Ovary (tissue), 9 donors: ENCODE results near the gene CISD3. TPM values are rescaled to one million over a fixed set of nuclear protein-coding genes. Genes with fewer than 3 reads are reported as not detected.

Experiments used
- DNase-seq, 5 donors: peaks; one replicate each; pipeline ENCODE4 v3.0.0-alpha.2; 2019 to 2020
- H3K27ac ChIP-seq, 2 donors: fragments of 200-600 bp; one replicate each; pipeline versions ENCODE4 v1.5.1 to v1.8.0; 2019 to 2022
- H3K27me3 ChIP-seq: fragments of 200-600 bp; one replicate; pipeline ENCODE4 v1.8.0; 2022
- H3K36me3 ChIP-seq: fragments of 200-600 bp; sonication (generic); one replicate; pipeline ENCODE4 v1.5.1; 2019
- H3K4me1 ChIP-seq: one replicate; pipeline ENCODE4 v1.8.1; 2013; ENCODE audit warnings: mild to moderate bottlenecking, moderate library complexity; ENCODE audit not compliant: insufficient read depth
- H3K4me3 ChIP-seq: fragments of 200-600 bp; sonication (generic); one replicate; pipeline ENCODE4 v1.5.1; 2017
- H3K9me3 ChIP-seq, 2 donors: fragments of 200-600 bp in 1 of 2; sonication (generic) in 1 of 2; one replicate each; pipeline versions ENCODE4 v1.5.1 to v1.8.1; 2013 to 2019; ENCODE audit warnings: mild to moderate bottlenecking in 1 of 2, moderate library complexity in 1 of 2
- CTCF ChIP-seq, 3 donors: fragments of 450-650 bp in 2 of 3; fragments of 200-600 bp in 1 of 3; IDR thresholded peaks; one replicate each; pipeline versions ENCODE4 v1.5.1 to v1.8.0; 2016 to 2022; ENCODE audit warnings: antibody characterized with exemption in 3 of 3, mild to moderate bottlenecking in 1 of 3
- EP300 ChIP-seq: sonication (generic); formaldehyde crosslinking; IDR thresholded peaks from one replicate; pipeline ENCODE4 v1.6.1; 2017; ENCODE audit warnings: antibody characterized with exemption
- POLR2A ChIP-seq: fragments of 450-650 bp; IDR thresholded peaks from one replicate; pipeline ENCODE4 v1.6.1; 2017; ENCODE audit warnings: antibody characterized with exemption, mild to moderate bottlenecking, moderate library complexity
- WGBS, 3 donors: extraction: QIAGEN DNeasy Blood & Tissue Kit in 1 of 3; methylation state at CpG; one replicate each; pipeline versions ENCODE4 v1.1.5 to v1.1.7; 2013 to 2017; 5-methylcytosine and 5-hydroxymethylcytosine counted together
- intact Hi-C, 4 donors: fragments of 100-400 bp; cut with DNase I; formaldehyde crosslinking; loops; one replicate each; pipeline versions ENCODE4 v1.11.0 to v1.15.1; 2022 to 2023
- polyA plus RNA-seq, 2 donors: library from polyadenylated mRNA; stranded (reverse); fragments of 200-250 nt in 1 of 2; fragments of 350-450 nt in 1 of 2; fragmentation: Illumina TruSeq in 1 of 2; extraction: RNeasy Lipid Tissue Mini Kit (QIAGEN cat#74804) in 1 of 2; gene quantifications; one replicate each; pipeline ENCODE4 v1.2.3, GENCODE V29; 2013 to 2014
- total RNA-seq, 7 donors: library from RNA; depleted of rRNA in 2 of 7; stranded (reverse); fragments of >200 nt in 2 of 7; fragmentation: NEBNext Ultra II Directional in 3 of 7; extraction: Animal tissue kit (Norgen Biotek cat#: 25700) in 3 of 7; gene quantifications; one replicate each; pipeline versions ENCODE4 v1.1.0 to v1.2.4, GENCODE V29; 2016 to 2023
- donor health status: DM: no; HTN: no; CAD: no; lungs with moderate emphysema.
- donor health status: DM: no; HTN: no; CAD: no.
- donor health status: Bipolar disorder and iron deficiency.
- donor health status: DM: yes; HTN: yes; CAD: no.
- donor health status: DM: no; HTN: no; CAD: no.
- donor health status: DM: yes; HTN: yes; CAD: no.

The CISD3 gene
- total and polyA plus RNA-seq, 9 donors = 6.2 to 31.1 (median 19.7) TPM

GRCh38 chr17:38690386-38690785, 39.8 kb upstream of the CISD3 start:
- peaks cover 6% of the 10 kb centered on the region for H3K4me1 ChIP-seq
- DNase-seq = no peak
- TF ChIP-seq POLR2A (no peak), CTCF (IDR thresholded peaks at IDR 0.05) (no peak), EP300 (no peak)
- intact Hi-C loops = loop anchor here in 1 of 4 donors (5.0 kb wide), 1 partner anchor 42 kb away; the partner anchor contains the start of gene CISD3
- H3K27ac ChIP-seq = no peak overlapping the region
- H3K9me3 ChIP-seq = no peaks in the 10 kb centered on the region
- H3K4me3 ChIP-seq = no peak overlapping the region
- no peaks in the 10 kb centered on the region for H3K27me3 ChIP-seq
- no peaks in the 10 kb centered on the region for H3K36me3 ChIP-seq
- 89 to 97% (median 93%) methylated on average over 4 of the region's 4 CpGs for WGBS, 3 donors

- no peaks in the 10 kb centered on the region for H3K27me3 ChIP-seq
- no peak for DNase-seq
- no peak overlapping the region for H3K27ac ChIP-seq
- 86 to 91% (median 91%) methylated on average over 4 of the region's 4 CpGs for WGBS, 3 donors
- no peak for TF ChIP-seq EP300
- no peak for TF ChIP-seq CTCF (IDR thresholded peaks at IDR 0.05)
- TF ChIP-seq POLR2A = no peak
- peaks cover 6% of the 10 kb centered on the region for H3K4me1 ChIP-seq
- no peaks in the 10 kb centered on the region for H3K9me3 ChIP-seq
- H3K36me3 ChIP-seq = no peaks in the 10 kb centered on the region
- no peak overlapping the region for H3K4me3 ChIP-seq
- intact Hi-C loops = loop anchor here in 1 of 4 donors (5.0 kb wide), 1 partner anchor 41 kb away; the partner anchor contains the start of gene CISD3
Observed at GRCh38 chr17:38691154-38691553, 39.0 kb upstream of the CISD3 start.

GRCh38 chr17:38693700-38694329, 36.3 kb upstream of the CISD3 start:
- Histone ChIP-seq H3K36me3 (no peaks in the 10 kb centered on the region), H3K27me3 (no peaks in the 10 kb centered on the region), H3K4me1 (peaks cover 6% of the 10 kb centered on the region), H3K4me3 (no peak overlapping the region), H3K9me3 (no peaks in the 10 kb centered on the region), H3K27ac (peak overlapping the region; percentile 36 to 83)
- peak; percentile 96 to 99 (median 98) for DNase-seq
- 5 to 7% (median 7%) methylated on average over 12 of the region's 12 CpGs for WGBS, 3 donors
- TF ChIP-seq CTCF (IDR thresholded peaks at IDR 0.05) (peak in 2 of 3 donors; percentile 5 to 10), EP300 (no peak), POLR2A (peak; percentile 36)
- intact Hi-C loops = loop anchor here in 1 of 4 donors (5.0 kb wide), 1 partner anchor 38 kb away; the partner anchor contains the start of gene CISD3

- intact Hi-C loops = no loop called here
- TF ChIP-seq EP300 (no peak), POLR2A (no peak), CTCF (IDR thresholded peaks at IDR 0.05) (no peak)
- WGBS, 3 donors = 82 to 86% (median 83%) methylated on average over 4 of the region's 4 CpGs
- DNase-seq = no peak
- H3K9me3 ChIP-seq = no peaks in the 10 kb centered on the region
- H3K36me3 ChIP-seq = no peaks in the 10 kb centered on the region
- no peaks in the 10 kb centered on the region for H3K27me3 ChIP-seq
- peaks cover 13% of the 10 kb centered on the region for H3K4me1 ChIP-seq
- H3K27ac ChIP-seq = no peak overlapping the region
- no peak overlapping the region for H3K4me3 ChIP-seq
Observed at GRCh38 chr17:38697061-38697820, 32.9 kb upstream of the CISD3 start.
